IPS-11a (cell line): ENCODE results near the gene NXN.
"Not testable (repeated sequence)": the region's sequence is repeated elsewhere in the genome, so short reads cannot be mapped to it uniquely, and the experiment has no call there.

ENCODE experiments used
- H3K4me3 ChIP-seq: one replicate; pipeline ENCODE4 v1.5.1; 2013; ENCODE audit warnings: low read depth, low read length, control low read depth

NXN gene

DNA sequence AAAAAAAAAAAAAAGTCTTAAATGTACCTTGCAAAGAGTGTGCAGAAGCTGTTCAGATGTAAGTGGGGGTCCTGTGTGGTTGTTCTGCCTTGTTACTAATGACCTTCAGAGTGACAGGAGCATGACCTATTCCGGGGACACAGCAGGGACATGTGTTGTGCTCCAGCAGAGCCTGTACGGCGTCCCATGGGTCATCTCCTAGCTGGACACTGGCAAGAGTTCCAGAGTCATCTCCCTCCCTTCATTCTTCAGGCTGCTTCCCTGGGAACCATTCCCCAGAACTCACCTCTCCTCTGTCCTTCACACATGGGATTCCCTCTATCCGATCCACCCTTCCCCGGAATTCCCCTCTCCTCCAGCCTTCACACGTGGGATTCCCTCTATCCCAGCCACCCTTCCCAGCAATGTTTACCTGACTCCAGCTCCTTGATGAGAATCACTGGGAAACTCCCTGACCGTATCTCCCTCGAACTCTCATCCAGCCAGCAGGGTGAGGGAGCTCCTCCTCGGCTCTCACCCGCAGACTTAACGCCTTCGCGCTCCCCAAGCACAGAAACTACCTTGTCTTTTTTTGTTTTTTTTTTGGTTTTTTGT, 111.6 kb downstream of the NXN start:
- H3K4me3 ChIP-seq: no peak overlapping the region

DNA sequence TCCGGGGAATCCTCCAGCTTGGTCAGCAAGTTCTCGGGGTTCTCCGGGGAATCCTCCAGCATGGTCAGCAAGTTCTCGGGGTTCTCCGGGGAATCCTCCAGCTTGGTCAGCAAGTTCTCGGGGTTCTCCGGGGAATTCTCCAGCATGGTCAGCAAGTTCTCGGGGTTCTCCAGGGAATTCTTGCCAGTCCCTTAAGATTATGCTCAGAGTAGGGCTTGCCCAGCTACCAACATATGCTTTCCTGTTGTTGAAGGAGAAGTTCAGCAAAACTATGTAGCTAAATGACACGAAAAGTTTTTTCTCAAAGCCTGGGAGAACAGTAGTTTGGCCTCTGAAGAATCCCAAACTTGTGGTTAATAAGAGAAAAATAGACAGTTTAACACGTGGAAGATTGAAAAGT, 112.3 kb downstream of the NXN start:
- H3K4me3 ChIP-seq: not testable (repeated sequence)

DNA sequence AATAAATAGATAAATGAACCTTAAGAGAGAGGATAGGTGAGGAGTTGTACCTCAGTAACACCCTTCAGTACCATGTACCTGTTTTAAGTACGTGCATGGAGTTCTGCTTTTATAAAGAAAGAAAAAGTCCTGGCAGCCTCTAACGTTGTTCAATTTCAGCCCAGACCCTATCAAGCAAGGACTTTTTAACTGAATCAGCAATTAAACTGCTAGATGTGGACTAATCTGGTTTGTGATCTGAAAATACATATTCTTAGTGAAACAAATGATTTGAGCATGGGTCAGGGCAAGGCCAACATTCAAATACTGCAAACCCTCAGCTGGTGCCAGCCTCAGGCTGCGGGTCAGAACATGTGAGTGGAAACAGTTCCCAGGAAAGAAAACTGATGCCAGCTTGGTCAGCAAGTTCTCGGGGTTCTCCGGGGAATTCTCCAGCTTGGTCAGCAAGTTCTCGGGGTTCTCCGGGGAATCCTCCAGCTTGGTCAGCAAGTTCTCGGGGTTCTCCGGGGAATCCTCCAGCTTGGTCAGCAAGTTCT, 112.9 kb downstream of the NXN start:
- no peak overlapping the region for H3K4me3 ChIP-seq

DNA sequence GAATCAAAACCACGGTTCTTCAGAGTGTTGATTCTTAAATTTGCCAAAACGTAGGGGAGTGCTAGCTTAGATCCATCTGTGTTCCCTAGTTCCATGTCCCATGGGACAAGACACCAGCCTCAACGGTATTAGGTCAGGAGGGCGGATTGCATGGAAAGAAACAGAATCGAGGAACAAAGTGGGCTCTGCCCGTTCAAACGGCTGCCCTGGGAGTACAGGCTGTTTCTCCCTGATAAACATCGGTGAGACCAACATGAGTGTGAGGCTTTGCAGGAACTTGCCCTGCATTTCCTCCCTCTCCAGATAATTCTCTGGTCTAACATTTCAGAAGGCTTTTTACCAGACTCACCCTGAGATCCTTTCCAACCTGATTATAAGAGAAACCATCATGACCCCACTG, 115.3 kb downstream of the NXN start:
- H3K4me3 ChIP-seq: no peak overlapping the region

DNA sequence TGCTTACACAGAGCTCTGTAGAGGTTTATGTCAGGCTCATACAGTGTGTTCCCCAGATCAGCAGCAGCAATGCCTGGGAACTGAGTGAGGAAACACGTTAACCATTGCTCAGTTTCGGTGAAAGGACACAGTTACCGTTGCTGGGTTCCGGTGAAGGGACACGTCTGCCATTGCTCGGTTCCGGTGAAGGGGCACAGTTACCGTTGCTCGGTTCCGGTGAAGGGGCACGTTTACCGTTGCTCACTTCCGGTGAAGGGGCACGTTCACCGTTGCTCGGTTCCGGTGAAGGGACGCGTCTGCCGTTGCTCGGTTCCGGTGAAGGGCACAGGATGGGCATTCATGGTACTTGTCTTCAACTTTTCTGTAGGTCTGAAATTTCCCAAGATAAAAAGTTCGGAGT, 115.7 kb downstream of the NXN start:
- no peak overlapping the region for H3K4me3 ChIP-seq

DNA sequence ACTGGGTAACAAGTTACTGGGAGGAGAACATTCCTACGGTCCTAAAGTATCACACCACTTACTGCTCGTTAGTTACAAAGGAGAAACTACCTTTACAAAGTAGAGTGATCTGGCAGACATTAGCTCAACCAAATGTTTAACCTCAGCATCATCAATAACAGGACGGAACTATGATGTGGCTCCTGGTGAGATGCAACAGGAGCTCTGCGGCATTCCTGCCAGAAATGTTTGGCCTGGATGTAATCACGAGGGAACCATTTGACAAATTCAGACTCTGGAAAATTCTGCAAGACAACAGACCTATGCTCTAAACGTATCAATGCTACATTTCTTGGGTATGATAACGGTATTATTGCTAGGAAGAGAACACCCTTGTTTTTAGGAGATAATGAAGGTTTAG, 117.0 kb downstream of the NXN start:
- no peak overlapping the region for H3K4me3 ChIP-seq

DNA sequence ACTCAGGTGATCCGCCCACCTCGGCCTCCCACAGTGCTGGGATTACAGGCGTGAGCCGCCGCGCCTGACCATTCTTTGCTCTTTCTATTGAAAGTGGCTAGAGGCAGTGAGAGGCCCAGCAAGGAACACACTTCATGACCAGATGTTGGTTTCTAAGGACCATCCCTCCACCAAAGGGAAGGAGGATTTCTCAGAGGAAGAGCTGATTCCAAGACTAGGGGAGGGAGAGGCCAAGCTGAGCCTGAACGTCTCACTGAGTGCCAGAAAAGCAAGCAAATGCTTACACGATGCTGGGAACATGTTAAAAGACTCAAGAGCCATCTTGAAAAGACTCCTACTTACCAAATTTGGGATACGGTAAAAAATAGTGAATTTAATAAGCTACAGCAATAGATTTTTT, 118.2 kb downstream of the NXN start:
- no peak overlapping the region for H3K4me3 ChIP-seq

DNA sequence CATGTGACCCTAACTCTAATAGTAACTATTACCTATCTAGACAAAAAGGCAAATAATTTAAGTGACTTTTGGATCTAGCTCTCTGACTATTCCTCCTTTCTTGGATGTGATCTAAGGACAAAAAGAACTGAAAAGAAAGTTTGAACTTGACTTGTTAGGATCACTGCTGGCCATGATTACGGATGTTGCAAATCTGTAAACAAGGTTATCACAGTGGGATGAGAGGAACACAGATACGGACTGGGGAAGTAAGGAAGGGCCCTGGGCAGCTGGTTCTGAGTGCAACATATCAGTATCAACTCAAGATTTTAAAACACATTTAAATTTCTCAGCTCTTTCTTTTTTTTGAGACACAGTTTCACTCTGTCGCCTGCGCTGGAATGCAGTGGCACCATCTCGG, 118.8 kb downstream of the NXN start:
- no peak overlapping the region for H3K4me3 ChIP-seq

DNA sequence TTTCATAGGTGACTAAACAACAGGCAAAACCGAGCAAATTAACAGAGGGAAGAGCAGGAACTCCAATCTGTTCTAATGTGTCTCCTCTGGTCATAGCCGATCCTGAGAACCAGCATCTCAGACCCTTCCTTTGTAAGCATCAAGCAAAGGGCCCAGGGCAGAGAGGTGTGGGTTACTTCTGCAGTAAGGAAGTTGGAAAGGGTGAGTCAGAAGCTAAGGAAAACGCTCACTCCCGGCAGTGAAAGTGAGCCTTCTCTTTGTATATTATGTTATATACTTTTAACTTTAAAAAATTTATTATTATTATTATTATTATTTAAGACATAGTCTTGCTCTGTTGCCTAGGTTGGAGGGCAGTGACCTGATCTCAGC, 119.8 kb downstream of the NXN start:
- no peak overlapping the region for H3K4me3 ChIP-seq

DNA sequence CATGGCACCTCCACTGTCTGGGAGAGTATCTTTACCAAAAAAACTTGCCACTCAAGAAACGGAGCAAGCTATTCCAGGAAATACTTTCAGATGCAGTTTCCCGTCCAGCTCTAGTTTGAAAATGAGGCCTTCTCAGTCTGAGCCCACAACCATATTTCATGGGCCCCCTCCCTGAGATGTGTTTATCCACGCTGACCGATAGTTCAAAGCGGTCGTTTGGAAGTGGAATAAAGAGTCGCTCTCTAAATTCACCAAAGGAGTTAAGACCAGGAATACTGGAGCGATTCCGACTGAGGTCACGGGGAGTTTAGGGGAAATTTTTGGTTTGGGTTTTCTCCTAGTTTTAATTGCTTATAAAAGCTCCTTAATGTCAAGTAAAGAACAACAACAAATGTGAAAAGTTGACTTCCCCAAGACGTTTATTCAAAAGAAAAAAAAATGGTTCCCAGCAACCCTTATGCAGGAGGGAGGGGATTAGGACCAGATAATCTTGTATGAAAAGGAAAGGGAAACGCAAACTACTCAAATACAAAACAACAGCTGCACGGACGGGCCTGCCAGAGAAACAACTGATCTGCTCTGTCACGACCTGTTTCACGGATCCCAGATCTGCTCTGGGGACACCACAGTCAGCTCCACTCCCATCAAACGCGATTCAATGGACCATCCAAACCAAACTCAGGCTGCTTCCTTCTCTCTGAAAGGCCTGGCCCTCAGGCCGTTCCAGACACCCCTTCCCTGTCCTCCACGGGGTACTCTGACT, 120.3 kb downstream of the NXN start:
- H3K4me3 ChIP-seq: no peak overlapping the region

DNA sequence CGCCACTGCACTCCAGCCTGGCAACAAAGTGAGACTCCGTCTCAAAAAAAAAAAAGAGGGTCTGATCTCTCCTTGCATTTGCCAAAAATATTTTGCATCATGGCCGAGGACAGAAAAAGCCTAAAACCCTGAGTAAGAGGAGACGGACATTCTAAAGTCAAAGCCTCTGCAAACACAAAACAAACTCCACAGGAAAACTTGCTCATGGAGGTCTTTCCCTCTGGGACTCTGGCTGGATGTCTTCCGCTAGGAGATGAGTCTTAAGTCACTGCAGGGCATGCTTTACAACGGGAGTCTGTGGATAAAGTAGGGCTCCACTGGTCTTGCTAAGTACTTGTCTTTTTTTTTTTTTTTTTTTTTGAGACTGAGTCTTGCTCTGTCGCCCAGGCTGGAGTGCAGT, 123.4 kb downstream of the NXN start:
- no peak overlapping the region for H3K4me3 ChIP-seq

DNA sequence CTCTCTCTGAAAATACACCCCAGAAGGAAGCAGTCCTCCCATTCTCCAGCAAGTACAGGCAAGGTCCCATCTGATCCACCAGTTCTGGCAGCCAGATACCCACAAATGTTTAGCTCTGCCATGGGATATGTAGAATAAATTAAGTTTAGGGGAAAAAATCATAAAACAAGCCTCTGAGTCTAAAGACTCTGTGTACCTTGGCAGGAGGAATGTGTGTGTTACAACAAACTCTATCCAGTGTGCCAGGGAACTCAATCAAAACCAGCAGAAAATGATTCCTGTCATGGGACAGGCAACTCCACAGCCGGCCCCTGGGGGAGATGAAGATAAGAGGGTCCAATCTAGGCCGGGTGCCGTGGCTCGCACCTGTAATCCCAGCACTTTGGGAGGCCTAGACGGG, 124.0 kb downstream of the NXN start:
- no peak overlapping the region for H3K4me3 ChIP-seq

DNA sequence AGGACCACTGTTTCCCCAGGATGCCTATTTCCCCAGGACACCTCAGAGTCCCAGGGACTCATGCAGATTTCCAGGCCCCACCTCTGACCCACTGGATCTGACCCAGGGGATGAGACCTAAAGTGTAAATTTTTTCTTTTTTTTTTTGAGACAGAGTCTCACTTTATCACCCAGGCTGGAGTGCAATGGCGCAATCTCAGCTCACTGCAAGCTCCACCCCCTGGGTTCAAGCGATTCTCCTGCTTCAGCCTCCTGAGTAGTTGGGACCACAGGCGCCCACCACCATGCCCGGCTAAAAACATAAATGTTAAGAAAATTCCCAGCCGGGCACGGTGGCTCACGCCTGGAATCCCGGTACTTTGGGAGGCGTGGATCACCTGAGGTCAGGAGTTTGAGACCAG, 126.7 kb downstream of the NXN start:
- H3K4me3 ChIP-seq: not testable (repeated sequence)

DNA sequence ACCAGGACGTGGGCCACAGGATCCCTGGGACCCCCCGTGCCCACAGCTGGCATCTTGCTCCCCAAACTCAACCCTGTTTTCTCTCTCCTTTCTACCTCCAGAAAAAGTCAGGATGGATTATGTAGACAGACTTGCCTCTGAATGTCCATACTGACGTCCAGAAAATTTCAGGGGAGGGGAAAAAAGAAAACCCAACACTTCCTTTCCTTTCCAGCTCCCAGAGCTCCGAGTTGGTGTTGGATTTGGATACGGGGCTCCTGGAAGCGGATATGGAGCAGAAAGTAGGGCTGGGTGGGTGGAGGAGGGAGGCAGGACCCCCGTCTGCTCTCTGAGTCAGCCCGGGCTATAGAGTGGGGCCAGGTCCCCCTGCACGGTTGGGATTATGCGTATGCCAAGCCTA, 127.2 kb downstream of the NXN start:
- no peak overlapping the region for H3K4me3 ChIP-seq

DNA sequence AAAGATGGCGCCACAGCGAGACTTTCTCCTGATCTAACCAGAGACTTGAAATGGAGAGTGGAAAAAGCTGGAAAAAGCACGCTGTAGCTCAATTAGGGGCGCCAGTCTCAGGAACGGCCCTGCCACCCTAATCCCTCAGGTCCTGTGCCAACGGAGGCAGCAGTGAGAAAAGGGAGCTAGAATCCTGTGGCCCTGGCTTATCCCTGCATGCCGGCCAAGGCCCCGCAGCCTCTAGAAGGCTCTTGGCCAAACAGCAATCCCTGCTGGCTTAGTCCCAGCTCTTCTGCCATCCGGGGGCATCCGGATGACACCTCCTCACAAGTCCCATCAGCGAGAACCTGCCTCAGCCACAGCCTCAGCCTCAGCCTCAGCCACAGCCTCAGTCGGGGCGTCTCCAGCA, 127.7 kb downstream of the NXN start:
- H3K4me3 ChIP-seq: no peak overlapping the region

DNA sequence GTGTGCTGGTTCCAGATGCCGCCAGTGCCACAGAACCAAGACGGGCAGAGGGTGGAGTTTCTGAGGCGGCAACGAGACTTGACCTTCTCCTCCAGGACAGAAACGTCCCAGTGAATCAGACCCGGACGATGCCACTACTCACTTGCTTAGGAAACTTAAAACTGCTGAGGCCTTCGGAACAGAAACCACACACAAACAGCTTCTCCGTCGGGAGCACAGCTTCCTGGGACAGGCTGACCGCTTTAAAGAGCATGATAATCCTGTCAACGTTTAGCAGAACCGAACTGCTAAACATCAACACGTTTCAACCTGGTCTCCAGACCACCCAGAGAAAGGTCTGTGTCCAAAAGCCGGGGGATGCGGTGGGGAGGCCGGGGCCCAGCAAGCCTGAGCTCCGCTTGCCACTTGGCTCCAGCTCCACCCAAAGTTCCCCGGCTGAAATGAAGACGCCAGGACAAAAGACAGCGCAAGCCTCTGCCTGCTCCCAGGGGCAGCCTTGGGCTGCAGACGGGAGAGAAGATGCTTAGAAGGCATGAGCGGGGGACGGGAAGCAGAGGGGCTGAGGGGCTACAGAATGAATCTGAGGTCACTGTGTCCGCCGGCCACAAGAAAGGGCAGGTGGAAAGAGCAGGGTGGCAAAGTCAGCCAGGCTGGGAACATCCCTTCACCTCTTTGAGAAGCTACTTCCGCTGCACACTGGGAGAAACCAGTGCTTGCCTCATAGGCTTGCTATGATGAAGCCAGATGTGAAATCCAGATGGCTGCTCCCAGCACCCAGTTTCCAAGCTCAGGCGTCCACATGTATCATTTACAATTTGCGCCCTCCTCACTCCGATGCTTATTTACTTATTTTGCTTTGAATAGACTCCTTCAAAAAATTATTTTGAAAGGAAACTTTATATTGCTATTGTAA, 128.5 kb downstream of the NXN start:
- H3K4me3 ChIP-seq: no peak overlapping the region

DNA sequence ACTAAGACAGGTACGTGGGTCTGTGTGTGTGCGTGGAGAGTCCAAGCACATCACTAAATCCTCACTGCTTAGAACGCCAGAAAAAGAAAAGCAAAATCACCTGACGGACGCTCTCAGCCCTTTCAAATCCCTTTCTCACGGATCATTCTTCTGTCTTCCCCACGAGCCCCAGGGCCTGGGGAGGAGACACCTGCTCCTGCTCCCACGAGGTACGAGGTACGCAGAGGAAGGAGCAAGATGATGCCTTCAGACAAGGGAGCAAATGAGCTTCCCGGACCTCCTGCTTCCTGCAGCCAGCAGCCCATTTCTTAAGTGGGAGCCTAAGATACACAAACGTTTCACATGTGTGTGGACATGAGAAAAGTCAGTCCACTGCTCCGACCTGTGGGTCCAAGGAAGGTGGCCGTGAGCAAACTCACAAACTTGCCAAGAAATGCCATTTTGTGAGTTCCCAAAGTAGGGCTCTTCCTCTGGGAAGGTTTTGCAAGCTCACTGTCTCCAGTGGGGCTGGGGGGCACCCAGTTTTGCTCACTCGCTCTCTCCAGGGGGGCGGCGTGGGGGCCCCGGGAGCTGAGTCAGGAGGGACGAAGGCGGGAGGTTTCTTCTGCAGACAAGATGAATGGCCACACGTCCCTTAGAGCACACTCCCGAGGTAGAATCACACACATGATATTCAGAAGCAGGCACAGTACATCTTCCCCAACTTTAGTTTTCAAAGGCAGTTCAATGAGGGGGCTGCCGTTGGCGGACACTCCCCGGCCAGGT, 129.3 kb downstream of the NXN start:
- no peak overlapping the region for H3K4me3 ChIP-seq

DNA sequence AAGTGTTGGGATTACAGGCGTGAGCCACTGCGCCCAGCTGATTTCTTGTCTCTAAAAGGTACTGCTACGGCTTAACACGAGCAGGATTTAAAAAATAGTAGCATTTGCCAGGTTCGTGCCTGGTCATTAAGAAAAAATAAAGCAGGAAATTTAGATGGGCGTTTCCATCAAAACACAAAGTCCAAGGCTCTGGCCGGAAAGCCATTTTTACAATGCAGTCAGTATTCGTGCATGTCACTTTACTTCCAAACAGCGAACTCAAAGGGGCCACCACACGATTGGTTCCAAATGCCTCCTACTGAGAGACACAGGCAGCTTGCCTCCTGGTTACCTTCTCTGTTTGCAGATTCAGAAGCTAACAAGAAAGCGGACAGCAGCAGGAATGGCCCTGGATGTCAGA, 131.2 kb downstream of the NXN start:
- no peak overlapping the region for H3K4me3 ChIP-seq

DNA sequence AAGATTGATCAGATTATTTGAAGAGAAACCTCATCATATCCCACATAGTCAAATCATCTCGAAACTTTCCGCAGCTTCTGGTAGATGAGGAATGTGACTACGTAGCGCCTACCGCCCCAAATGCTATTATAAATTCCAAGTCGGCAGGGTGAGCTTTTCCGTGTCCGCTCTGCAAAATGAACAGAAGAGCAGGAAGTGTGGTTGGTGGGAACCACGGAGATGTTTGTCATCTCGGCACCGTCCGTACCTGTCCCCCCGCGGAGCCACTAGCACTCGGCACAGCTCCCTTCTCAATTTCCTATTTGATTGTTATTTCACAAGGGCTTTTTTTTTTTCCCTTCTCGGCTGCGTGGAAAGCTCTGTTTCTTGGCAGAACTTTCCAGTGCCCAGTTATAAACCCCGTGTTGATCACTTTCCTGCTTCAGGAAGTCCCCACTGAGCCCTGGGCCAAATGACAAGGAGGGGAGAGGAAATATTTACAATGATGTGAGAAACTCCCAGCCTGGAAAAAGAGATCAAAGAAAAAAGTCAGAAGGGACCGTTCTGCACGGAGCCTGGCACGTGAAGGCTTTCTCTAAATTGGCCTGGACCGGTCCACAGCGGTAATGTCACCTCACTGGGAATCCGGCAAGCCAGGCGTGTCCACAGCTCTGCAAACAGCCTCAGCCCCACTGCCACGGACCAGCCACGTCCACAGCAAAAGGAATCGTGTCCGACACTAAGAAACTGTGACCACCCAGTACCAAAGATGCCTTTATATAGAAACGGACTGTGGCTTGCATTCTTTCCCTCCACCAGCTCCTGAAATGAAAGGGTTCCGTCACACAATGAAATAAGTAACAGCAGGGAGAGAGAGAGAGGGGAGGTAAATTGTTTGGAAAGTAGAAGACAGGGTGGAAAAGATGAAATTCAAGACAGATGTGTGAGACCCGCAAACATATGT, 132.4 kb downstream of the NXN start:
- H3K4me3 ChIP-seq: no peak overlapping the region

DNA sequence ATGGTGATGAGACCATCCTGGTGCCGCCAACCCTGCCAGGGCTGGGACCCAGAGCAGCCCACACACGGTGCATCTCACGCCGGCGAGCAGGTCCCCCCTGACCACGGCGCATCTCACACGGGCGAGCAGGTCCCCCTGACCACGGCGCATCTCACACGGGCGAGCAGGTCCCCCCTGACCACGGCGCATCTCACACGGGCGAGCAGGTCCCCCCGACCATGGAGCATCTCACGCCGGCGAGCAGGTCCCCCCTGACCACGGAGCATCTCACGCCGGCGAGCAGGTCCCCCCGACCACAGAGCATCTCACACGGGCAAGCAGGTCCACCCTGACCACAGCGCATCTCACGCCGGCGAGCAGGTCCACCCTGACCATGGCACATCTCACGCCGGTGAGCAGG, 138.3 kb downstream of the NXN start:
- H3K4me3 ChIP-seq: no peak overlapping the region
